ENCODE results near the gene ANKRD34A.
A peak's percentile ranks its signal among the peaks of the same experiment; 100 is the strongest.

ANKRD34A gene

DNA sequence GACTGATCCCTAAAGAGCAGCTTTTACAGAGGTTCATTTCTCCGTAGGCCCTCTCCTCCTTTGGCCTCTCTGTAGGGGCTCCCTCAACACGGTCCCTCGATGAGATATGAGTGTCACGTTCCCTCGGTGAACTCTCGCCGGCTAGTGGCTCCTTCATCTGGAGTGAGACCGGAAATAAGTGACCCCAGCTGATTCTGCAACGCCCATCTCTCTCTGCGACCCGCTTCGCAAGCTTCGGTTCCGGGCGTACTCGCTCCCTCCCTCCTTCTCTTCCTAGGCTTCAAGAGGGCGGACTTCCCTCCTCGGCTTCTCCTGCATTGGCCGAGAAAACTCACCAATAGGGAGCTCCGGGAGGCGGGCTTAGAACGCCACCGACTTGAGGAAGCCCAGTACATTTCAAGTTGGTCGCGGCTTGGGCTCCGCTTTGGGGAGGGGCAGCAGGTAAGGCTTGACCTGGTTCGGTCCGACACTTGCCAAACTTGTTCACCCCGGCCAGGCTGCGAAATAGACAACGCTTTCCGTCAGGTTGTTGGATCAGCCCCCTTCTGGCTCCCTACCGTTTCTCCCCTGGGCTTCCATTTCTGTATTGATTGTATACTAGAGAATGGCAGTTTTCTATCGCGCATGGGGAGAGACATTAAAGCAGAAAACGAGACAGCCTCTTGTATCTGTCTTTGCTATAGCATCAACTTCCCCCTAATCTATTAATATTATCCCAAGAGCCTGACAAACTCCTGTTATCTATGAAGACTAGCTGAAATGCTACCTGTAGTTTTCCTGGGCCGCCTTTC, at the start of gene ANKRD34A, which contains the start of gene POLR3GL:
Gene ANKRD34A, minus strand, starts transcription at position 248 of the 791 bp plus-strand sequence. CDS start 2,816 bp downstream, outside the sequence.
Gene POLR3GL, plus strand, starts transcription at position 363 of the 791 bp plus-strand sequence. CDS start 10,176 bp downstream, outside the sequence.
- DNase-seq = peak; percentile 94

DNA sequence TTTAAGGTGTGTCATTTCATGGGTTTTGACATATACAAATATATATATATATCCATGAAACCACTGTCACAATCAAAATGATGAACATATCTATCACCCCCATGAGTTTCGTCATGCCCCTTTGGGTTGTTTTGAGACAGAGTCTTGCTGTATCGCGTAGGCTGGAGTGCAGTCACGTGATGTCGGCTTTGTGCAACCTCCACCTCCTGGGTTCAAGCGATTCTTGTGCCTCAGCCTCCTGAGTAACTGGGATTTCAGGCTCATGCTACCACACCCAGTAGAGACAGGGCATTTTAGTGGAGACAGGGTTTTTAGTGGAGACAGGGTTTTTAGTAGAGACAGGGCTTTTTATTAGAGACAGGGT, 49.2 kb upstream of the ANKRD34A start:
- no peak for DNase-seq

DNA sequence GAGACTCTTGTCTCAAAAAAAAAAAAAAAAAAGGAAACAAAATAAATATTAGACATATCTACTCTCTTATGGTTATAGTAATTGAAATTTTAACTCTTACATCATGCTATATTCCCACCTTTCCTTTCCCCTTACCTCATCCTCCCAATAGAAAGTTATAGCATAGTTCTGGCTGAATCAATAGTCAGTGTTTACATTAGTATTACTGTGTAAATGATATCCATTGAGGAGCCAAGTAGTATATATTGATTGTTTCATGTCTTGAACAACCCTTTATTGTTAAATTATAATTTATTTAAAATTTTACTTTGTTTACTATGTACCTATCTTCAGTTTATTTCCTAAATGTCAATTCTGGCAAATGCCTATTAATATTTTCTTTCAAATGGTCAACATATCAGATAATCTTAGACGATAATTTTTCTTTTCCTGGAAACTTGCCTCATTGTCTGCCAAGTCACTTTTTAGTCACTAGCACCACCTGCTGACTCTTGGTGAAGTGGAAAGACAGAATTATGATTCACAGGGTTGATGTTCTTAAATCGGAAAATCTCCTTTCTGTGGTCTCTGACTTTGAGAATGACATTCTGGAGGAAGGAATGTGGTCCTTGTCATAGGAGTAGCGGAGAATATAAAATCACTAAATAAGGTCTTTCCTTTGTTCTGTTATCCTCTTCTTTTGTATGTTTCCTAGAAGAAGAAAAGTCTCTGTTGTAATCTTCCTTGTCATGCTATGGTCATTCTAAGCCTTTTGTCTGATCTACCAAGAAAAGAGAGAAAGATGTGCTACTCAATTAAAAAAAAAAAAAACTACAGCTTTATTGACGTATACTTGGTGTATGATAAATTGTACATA, 48.6 kb upstream of the ANKRD34A start:
- DNase-seq = no peak

DNA sequence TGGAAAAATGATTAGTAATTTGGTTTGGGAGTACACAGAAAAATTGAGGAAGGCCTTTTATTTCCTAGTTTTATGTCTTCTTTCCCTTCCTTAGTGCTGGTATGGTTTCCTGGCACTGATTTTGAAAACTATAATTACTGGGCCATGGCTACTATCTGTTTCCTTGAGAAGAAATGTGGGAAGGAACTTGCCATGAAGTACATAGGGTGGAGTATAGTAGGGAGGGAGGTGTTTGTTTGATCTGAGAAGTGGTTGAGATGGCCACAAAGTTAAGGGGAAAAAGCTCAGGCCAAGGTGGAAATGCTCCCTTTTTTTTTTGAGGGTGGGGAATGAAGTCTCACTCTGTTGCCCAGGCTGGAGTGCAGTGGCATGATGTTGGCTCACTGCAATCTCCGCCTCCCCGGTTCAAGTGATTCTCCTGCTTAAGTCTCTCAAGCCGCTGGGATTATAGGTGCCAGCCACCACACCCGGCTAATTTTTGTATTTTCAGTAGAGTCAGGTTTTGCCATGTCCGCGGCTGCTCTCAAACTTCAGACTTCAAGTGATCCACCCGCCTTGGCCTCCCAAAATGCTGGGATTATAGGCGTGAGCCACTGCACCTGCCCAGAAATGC, 45.9 kb upstream of the ANKRD34A start:
- DNase-seq = no peak

DNA sequence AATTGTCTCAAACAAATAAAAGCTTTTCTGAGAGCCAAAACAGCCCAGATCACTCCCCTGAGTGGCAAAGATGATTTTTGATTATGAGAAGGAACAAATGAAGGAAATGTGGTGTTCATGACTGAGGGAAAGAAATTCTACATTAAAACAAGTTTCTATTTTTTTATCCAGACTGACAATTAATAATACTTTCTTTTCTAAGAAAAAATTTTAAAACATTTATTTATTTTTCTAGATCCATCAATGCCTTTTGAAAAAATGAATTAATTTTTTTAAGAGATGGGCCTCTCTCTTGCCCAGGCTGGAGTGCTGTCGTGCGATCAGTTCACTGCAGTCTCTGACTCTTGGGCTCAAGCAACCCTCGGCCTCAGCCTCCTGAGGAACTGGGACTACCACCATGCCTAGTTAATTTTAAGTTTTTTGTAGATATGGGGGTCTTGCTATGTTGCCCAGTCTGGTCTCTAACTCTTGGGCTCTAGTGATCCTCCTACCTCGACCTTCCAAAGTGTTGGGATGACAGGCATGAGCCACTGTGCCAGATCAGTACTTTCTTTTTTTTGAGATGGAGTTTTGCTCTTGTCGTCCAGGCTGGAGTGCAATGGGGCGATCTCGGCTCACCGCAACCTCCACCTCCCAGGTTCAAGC, 43.2 kb upstream of the ANKRD34A start:
- no peak for DNase-seq

DNA sequence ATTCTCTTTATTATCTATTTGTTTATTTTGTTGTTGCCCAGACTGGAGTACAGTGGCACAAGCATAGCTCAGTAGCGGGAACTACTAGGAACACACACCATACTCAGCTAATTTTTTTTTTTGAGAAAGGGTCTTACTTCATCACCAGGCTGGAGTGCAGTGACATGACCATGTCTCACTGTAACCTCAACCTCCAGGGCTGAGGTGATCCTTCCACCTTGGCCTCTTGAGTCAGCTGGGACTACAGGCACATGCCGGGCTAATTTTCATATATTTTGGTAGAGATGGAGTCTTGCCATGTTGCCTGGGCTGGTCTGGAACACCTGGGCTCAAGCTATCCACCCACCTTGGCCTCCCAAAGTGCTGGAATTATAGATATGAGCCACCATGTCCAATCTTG, 37.3 kb upstream of the ANKRD34A start:
- DNase-seq = no peak

DNA sequence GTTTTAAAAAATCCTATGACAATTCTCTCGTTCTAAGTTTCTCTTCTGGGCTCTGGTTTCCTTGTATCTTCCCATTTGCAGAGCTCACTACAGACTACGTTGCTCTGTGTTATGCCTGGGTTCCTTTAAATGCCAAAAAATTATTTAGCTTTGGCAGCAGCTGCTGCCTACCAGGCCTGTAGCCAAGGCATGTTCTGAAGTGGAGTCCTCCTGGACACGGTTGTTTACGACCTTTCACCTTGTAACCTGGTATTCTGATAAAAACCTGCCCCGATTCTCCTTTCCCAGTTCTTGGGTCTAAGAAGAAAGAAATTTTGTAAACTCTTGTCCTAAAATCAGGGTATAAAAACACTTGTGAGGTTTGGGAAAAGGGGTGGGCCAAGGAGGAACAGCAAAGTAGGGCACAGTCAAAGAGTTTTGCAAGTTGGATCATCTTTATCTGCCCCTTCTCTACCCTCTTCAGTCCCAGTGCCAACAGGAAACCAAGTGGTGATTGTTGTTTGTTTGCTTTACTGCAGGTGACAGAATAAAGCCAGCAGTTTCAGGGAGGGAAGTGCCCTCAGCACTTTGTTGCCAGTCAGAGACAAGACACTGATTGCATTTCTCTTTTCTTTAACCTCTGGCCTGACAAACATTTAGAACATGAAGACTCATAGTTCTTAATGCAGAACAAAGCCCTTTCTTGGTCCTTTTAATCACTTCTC, 35.1 kb upstream of the ANKRD34A start:
- no peak for DNase-seq

DNA sequence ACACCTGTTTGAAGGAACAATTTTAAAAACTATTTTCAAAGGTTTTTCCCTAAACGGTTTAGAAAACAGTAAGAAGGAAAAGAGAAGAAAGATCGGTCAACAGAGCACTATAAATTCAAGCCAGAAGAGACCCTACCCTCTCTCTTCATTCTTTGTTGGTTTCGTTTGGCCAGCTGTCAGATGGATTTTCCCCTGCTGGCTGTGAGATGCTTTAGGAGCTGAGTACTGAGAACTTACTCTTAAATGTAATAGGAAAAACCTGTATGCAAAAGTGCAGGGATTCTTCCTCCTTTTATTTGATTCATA, 33.3 kb upstream of the ANKRD34A start:
- DNase-seq = no peak

DNA sequence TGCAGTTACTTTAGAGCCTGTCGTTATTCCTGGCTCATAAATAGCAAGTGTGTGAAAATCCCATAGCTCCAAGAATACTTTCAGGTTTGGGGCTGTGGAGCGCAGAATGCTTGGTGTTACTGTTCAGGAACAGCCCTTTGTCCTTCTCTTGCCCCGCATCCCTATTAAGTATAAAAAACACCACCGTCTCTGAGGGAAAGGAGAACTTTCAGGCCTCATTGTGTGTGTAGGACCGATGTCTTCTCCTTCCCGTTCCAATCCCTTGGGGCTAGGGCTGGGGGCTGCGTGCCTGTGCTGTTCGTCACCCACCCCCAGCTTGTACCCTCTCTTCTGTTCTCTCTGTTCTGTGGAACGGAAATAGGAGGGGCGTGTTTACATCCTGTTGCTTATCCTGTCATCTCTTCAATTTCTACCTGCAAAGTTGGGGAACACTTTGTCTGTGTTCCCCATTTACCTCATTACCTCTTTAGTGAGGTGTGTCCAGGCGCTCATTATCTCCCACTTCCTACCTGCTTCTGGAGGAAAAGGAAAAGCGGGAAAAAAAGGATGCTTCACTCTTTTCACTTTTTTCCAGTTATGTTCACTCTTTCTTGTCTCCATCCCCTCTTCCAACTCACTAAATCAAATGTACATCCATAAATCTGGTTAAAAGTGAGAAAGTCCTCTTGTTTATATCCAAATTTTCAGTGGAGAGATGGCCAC, 32.8 kb upstream of the ANKRD34A start:
- no peak for DNase-seq

DNA sequence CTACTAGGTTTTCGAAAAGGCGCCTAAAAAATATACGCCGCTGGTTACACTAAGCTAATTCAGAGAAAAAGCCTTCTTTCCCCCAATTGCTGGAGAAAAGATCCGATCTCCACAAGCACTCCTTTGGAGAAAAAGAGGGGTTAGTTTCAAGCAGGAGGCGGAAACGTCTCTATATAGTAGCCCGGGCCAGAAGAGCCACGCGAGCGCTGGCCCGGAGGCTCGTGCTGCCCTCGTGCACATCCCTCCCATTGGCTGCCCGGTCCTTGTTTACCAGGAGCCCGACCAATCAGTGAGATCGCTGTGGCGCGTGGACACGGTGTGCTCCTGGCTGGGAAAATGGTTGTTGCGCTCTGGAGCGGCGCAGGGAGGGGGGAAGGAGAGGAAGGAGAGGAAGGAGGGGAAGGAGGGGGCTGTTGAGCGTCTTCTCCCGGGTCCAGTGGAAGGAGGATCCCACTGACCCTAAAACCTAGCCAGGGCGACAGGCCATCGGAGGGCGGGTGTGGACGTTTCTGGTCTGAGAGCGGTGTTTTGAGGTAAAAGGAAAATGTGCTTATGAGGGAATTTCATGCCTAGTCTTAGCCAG, 32.1 kb upstream of the ANKRD34A start, which contains the start of gene TXNIP:
Gene TXNIP, minus strand, starts transcription at position 147 of the 583 bp plus-strand sequence. CDS start 313 bp downstream, outside the sequence.
- peak; percentile 99 for DNase-seq

DNA sequence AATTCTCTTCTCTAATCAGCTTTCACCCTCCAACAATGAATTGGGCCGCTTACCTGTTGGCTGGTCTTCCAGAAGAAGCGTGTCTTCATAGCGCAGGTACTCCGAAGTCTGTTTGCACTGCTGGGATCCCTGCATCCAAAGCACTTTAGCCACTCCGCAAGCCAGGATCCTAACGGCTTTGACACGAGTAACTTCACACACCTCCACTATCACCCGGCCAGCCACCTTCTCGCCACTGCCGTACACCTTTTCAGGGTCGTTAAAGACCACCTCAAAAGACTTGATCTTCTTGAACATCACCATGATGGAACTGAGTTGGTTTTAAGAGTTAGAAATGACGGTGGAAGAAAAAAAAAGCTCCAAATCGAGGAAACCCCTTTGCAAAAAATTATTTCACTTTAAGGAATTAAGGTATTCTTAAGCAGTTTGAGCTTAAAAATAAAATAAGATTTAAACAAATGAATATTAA, 31.6 kb upstream of the ANKRD34A start:
- DNase-seq = no peak

DNA sequence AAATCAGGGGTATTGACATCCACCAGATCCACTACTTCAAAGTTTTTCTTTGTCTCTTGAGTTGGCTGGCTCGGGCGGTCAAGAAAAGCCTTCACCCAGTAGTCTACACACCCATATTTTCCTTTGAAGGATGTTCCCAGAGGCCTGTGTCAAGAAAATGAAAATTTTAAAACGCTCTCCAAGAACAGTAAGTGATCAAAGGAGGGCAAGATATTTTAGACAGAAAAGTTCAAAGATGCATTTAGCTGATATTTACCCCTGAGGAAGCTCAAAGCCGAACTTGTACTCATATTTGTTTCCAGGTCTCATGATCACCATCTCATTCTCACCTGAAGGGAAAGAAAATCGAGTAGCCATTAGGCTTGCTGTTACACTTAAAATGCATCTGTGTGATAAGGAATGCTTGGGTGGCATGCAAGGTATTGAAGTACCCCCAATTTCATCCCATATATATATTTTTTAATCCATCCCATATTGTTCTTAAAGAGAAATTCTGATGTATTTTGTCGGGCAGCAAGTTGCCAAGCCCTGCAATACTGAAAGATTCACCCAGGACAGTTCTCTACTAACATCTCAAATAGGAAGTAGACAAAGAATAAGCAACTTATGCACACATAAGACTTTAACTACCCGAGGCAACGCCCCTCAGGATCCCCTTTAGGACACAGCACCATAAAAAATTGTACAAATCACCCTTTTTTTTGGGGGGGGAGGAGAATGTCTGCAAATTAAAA, 30.9 kb upstream of the ANKRD34A start:
- DNase-seq = no peak

DNA sequence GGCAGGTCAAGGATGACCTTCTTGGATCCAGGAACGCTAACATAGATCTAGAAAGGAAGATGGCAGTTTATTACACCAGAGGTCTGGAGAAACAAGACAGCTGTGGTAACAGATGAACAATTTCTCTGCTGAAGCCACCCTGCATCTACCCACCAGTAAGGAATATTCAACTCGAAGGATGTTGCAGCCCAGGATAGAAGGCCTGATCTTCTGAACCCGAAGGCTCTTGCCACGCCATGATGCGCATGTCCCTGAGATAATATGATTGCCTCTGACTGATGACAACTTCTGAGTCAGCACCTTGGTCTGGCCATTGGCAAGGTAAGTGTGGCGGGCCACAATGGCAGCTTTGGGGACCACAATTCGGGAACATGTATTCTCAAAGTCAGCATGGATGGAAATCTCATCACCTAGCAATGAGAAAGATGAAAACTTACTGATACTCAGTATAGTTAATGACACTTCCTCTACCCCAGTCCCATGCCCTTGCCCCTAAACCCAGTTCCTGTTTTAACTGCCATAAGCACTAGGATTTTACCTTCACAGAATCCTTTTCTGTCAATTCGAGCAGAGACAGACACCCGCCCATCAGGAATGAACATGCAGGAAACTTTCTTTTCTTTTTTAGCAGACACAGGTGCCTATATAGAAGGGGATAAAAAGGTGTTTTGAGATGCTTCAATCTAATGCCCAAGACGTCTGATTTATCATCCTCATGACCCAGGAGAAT, 30.2 kb upstream of the ANKRD34A start:
- no peak for DNase-seq

DNA sequence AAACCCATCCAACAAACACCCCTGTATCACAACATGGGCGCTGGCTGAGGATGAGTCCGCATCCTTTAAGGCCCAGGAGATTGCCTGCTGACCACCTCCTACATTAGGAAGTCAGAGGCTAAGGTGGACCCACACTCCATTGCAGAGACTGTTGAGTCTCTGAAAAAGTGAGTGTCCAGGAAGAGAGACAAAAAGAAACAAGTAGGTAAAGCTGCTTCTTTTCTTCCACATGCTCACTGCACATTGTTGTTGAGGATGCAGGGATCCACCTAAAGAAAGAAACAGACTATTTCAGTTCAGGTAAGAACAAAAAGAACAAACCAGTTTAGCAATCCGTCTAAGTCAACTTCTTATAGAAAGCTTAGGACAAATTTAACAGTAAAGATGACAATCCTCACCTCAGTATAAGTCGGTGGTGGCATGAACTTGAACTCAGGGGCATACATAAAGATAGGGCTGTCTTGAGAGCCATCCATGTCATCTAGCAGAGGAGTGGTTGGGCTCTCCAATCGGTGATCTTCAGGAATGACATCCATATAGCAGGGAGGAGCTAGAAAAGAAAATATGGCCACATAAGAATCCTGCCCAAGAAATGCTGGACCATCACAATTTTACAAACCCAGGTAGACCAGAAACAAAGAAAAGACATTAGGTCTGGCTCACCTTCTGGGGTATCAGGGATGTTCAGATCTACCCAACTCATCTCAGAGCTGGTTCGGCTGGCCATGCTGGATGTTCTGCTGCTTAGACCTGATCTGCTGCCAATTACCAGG, 29.4 kb upstream of the ANKRD34A start:
- DNase-seq = no peak

DNA sequence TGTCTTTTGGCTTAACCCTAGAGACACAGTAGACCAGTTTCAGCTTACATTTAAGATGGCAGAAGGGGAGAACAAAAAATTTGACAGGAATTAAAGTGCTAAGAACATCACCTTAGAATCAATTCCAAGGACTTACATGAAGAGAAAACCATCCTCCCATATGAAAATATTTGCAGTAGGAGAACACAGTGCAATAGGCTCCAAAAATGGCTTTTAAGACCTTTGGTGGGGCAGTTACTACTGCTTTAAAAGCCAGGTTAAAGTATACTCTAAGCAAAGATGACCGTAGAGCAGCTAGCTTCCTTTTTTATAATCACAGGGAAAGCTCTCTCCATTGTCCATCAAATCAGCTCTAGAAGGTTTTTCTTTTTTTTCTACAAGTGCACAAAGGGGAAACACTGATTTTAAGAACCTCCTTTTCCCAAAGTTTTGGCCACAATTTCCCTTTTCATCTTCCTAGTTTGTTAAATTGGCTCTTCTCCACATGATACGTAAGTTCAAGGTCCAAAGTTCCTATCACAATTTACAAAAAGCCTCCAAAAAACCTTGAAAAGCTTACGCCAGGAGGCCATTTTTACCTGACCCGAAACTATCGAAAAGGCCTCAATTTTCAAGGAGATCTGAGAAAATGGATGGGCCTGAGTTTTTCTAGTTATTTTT, 28.7 kb upstream of the ANKRD34A start:
- no peak for DNase-seq

DNA sequence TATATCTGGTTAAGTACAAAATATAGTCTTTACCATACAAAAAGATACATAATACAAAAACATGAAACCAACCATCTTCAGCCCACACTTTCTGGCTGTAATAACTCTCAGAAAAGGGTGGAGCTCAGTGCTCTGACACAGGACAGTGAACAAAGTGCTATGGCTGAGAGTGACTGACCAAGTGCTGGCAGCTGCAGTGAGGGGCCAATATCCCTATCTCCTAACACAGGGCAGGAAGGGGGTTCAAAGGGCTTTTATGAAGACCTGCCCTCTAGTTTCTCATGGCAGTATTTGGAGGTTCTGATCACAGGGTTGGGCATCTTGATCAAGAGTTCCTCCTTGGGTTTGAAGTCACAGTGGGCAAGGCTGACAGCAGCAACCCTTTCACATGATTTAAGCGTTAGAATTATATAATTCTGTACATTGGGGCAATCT, 28.1 kb upstream of the ANKRD34A start:
- DNase-seq = no peak

DNA sequence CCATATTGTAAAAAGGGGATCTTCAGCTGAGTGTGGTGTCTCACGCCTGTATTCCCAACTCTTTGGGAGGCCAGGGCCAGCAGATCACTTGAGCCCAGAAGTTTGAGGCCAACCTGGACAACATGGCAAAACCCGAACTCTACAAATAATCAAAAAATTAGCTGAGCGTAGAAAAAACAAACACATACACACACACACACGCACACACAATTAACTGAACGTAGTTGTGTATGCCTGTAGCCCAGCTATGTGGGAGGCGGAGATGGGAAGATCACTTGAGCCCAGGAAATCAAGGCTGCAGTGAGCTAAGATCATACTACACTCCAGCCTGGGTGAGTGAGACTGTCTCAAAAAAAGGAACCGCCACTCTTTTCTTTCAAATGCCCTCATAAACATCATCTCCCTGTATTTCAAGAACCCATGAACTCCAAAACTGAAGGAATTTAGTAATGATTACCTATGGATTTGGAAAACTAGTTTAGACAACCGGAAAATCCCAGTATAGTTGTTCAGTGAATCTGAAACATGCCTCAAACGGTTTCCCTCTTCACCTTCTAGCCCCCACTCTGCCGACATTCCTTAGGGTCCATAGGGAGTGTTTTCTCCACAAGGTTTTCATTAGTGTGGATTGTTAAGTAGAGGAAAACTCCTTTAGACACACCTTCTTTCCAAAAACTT, 27.5 kb upstream of the ANKRD34A start:
- DNase-seq = no peak
